PC-9 (cell line): Measurements from ENCODE around the gene RAC3.

Experiments used
- CTCF ChIP-seq: fragments of 200-600 bp; sonication (generic); conservative IDR thresholded peaks from 2 replicates; pipeline ENCODE4 v1.6.1; 2017; ENCODE audit warnings: mixed run types, antibody characterized with exemption, mild to moderate bottlenecking, moderate library complexity
- EZH2 ChIP-seq: fragments of 200-600 bp; sonication (generic); IDR thresholded peaks from 2 replicates; pipeline ENCODE4 v1.8.0; 2017; ENCODE audit warnings: antibody characterized with exemption, low read depth

GRCh38 chr17:82015311-82015971 is 16.0 kb upstream of the RAC3 start:
- TF ChIP-seq CTCF (no peak), EZH2 (no peak)
